ENCODE data around the gene AXIN1.
"Not testable (repeated sequence)": the region's sequence is repeated elsewhere in the genome, so short reads cannot be mapped to it uniquely, and the experiment has no call there.

The AXIN1 gene

GRCh38 chr16:272633-273546 is 79.6 kb downstream of the AXIN1 start:
- no peak for DNase-seq (ENCODE audit: low read depth)
- TF ChIP-seq, protein P1, sequence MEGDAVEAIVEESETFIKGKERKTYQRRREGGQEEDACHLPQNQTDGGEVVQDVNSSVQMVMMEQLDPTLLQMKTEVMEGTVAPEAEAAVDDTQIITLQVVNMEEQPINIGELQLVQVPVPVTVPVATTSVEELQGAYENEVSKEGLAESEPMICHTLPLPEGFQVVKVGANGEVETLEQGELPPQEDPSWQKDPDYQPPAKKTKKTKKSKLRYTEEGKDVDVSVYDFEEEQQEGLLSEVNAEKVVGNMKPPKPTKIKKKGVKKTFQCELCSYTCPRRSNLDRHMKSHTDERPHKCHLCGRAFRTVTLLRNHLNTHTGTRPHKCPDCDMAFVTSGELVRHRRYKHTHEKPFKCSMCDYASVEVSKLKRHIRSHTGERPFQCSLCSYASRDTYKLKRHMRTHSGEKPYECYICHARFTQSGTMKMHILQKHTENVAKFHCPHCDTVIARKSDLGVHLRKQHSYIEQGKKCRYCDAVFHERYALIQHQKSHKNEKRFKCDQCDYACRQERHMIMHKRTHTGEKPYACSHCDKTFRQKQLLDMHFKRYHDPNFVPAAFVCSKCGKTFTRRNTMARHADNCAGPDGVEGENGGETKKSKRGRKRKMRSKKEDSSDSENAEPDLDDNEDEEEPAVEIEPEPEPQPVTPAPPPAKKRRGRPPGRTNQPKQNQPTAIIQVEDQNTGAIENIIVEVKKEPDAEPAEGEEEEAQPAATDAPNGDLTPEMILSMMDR (conservative IDR thresholded peaks at IDR 0.05; ENCODE audit: low read length), result no peak
- H3K4me3 ChIP-seq (ENCODE audit: low read length), result no peak overlapping the region

- TF ChIP-seq, protein P1 (conservative IDR thresholded peaks at IDR 0.05; ENCODE audit: low read length), result no peak
- no peak overlapping the region for H3K4me3 ChIP-seq (ENCODE audit: low read length)
- no peak for DNase-seq (ENCODE audit: low read depth)
These were observed 81.9 kb downstream of the AXIN1 start for GRCh38 chr16:270381-271255.

- TF ChIP-seq, protein P1 (conservative IDR thresholded peaks at IDR 0.05; ENCODE audit: low read length), result no peak
- H3K4me3 ChIP-seq (ENCODE audit: low read length), result no peak overlapping the region
- DNase-seq (ENCODE audit: low read depth), result no peak
These were observed 83.3 kb downstream of the AXIN1 start for GRCh38 chr16:269061-269796.

- TF ChIP-seq, protein P1 (conservative IDR thresholded peaks at IDR 0.05; ENCODE audit: low read length), result no peak
These were observed 84.1 kb downstream of the AXIN1 start for GRCh38 chr16:268141-269053.

DNA sequence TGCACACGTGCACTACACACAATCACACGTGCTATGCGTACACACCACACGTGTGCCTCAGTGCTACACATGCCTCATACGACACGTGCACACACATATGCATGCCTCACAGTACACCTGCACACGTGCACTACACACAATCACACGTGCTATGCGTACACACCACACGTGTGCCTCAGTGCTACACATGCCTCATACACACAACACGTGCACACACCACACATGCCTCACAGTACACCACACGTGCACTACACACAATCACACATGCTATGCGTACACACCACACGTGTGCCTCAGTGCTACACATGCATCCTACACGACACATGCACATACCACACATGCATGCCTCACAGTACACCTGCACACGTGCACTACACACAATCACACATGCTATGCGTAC is 85.0 kb downstream of the AXIN1 start:
- DNase-seq (ENCODE audit: low read depth); H3K4me3 ChIP-seq (ENCODE audit: low read length): not testable (repeated sequence)

More at GRCh38 chr16:268141-269053, 84.1 kb downstream of the AXIN1 start:
- no peak overlapping the region for H3K4me3 ChIP-seq (ENCODE audit: low read length)
- DNase-seq (ENCODE audit: low read depth), result no peak

DNA sequence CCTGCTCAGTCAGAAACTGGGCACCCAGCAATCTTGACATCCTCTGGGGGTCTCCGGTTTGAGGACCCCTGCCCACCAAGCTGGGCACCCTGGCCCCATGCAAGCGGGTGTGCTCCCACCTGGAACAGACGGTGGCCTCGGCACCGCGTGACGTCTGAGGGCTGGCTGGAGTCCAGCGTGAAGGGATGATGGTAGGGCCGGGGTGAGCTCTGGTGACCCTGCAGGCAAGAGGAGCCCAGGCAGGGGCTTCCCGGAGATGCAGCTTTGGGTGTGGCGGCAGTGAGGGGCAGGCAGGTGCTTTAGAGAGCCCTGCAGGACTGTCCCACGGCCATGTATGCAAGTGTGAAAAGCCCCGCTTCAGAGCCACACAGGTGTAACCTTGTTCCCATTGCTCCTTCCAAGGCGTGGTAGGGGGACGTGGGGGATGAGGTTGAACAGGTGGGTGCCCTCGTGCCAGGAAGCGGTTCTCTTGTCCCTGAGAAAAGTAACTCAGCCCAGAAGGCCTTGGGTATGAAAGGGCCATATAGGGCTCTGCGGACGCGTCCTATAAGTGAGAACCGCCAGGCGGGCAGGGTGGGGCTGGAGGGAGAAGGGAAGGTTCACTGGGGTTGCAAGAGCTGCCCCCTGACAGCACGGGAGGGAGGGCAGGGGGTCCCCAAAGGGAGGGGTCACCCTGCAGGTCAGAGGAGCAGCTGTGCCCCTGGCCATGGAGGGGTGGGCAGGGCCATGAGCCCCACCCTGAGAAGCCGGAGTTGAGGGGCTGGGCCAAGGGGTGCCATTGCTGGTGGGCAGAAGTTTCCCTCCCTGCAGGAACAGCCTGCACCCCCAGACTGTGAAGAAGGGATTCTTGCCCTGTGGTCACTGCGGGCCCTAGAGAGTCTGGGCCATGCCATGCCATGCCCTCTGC is 86.0 kb downstream of the AXIN1 start:
- H3K4me3 ChIP-seq (ENCODE audit: low read length), result no peak overlapping the region
- TF ChIP-seq, protein P1 (conservative IDR thresholded peaks at IDR 0.05; ENCODE audit: low read length), result no peak
- DNase-seq (ENCODE audit: low read depth), result no peak
